Measurements from ENCODE around the gene RUFY3.

The RUFY3 gene

DNA sequence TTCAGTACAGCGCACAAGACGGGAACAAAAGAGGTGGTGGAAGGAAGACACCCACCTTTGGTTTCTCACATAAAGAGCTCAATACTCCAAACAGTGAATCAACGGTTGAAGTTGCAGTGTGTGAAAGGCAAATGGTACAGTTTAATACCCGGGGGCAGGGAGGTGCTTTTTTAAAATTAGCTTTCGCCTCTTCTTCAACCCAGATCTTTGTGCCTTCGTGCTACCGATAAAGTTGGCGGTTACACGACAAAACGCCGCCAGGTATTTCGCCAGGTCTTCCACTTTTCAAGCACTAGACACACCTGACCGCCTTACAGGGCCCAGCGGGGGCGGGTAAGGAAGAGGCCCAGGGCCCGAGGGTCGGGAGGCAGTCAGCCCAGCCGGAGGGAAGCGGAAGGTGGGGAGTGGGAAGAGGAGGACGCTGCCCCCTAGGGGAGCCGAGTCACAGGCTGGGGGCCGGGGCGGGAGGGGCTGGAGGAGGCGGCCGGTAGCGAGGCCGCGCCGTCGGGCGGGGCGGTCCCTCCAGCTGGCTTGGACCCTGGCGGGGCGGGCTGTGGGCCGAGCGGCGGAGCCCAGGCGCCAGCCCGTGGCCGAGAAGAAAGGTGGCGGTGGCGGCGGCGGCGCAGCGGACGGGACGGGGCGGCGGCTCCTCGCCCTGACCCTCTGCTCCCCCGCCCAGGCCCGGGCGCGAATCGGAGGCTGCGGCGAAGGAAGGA is 17.4 kb upstream of the RUFY3 start (continued):
- TF ChIP-seq, protein P1, sequence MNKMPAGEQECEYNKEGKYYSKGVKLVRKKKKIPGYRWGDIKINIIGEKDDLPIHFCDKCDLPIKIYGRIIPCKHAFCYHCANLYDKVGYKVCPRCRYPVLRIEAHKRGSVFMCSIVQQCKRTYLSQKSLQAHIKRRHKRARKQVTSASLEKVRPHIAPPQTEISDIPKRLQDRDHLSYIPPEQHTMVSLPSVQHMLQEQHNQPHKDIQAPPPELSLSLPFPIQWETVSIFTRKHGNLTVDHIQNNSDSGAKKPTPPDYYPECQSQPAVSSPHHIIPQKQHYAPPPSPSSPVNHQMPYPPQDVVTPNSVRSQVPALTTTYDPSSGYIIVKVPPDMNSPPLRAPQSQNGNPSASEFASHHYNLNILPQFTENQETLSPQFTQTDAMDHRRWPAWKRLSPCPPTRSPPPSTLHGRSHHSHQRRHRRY (tag by site-specific recombination; IDR thresholded peaks at IDR 0.05): no peak
- TF ChIP-seq, protein P2, sequence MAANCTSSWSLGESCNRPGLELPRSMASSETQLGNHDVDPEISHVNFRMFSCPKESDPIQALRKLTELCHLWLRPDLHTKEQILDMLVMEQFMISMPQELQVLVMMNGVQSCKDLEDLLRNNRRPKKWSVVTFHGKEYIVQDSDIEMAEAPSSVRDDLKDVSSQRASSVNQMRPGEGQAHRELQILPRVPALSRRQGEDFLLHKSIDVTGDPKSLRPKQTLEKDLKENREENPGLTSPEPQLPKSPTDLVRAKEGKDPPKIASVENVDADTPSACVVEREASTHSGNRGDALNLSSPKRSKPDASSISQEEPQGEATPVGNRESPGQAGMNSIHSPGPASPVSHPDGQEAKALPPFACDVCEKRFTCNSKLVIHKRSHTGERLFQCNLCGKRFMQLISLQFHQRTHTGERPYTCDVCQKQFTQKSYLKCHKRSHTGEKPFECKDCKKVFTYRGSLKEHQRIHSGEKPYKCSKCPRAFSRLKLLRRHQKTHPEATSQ (tag by site-specific recombination; IDR thresholded peaks at IDR 0.05): no peak
- peak; percentile 81 for TF ChIP-seq GLIS2 (tag by site-specific recombination; IDR thresholded peaks at IDR 0.05)
- no peak for TF ChIP-seq ZNF654 (tag by site-specific recombination; IDR thresholded peaks at IDR 0.05; ENCODE audit: low read depth)
- no peak for TF ChIP-seq ZFP41 (tag by site-specific recombination; IDR thresholded peaks at IDR 0.05; ENCODE audit: borderline replicate concordance)
- TF ChIP-seq, protein P3, sequence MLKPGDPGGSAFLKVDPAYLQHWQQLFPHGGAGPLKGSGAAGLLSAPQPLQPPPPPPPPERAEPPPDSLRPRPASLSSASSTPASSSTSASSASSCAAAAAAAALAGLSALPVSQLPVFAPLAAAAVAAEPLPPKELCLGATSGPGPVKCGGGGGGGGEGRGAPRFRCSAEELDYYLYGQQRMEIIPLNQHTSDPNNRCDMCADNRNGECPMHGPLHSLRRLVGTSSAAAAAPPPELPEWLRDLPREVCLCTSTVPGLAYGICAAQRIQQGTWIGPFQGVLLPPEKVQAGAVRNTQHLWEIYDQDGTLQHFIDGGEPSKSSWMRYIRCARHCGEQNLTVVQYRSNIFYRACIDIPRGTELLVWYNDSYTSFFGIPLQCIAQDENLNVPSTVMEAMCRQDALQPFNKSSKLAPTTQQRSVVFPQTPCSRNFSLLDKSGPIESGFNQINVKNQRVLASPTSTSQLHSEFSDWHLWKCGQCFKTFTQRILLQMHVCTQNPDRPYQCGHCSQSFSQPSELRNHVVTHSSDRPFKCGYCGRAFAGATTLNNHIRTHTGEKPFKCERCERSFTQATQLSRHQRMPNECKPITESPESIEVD (tag by site-specific recombination; IDR thresholded peaks at IDR 0.05): no peak
- TF ChIP-seq ZNF37A (tag by site-specific recombination; IDR thresholded peaks at IDR 0.05): no peak
- TF ChIP-seq ZNF23 (tag by site-specific recombination; IDR thresholded peaks at IDR 0.05; ENCODE audit: borderline replicate concordance): no peak
- TF ChIP-seq ZNF626 (tag by site-specific recombination; IDR thresholded peaks at IDR 0.05): no peak
- TF ChIP-seq, protein P4, sequence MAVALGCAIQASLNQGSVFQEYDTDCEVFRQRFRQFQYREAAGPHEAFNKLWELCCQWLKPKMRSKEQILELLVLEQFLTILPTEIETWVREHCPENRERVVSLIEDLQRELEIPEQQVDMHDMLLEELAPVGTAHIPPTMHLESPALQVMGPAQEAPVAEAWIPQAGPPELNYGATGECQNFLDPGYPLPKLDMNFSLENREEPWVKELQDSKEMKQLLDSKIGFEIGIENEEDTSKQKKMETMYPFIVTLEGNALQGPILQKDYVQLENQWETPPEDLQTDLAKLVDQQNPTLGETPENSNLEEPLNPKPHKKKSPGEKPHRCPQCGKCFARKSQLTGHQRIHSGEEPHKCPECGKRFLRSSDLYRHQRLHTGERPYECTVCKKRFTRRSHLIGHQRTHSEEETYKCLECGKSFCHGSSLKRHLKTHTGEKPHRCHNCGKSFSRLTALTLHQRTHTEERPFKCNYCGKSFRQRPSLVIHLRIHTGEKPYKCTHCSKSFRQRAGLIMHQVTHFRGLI (tag by site-specific recombination; IDR thresholded peaks at IDR 0.05): peak; percentile 52; the same call in 1 of the 2 replicates
- 0 out of 2 replicates have a peak, but pooled peaks have one; percentile 20 for TF ChIP-seq ZNF394 (tag by site-specific recombination; IDR thresholded peaks at IDR 0.05; ENCODE audit: borderline replicate concordance)
- TF ChIP-seq REPIN1 (tag by site-specific recombination; IDR thresholded peaks at IDR 0.05; ENCODE audit: low read depth): no peak
- 0 out of 2 replicates have a peak, but pooled peaks have one; percentile 25 for TF ChIP-seq ZBTB17 (tag by site-specific recombination; IDR thresholded peaks at IDR 0.05)
- no peak for TF ChIP-seq ZNF473 (tag by site-specific recombination; IDR thresholded peaks at IDR 0.05)
- TF ChIP-seq BCL11B (tag by site-specific recombination; IDR thresholded peaks at IDR 0.05; ENCODE audit: low read depth): no peak
- no peak for TF ChIP-seq ZNF132 (tag by site-specific recombination; IDR thresholded peaks at IDR 0.05; ENCODE audit: borderline replicate concordance)
- TF ChIP-seq, protein P5, sequence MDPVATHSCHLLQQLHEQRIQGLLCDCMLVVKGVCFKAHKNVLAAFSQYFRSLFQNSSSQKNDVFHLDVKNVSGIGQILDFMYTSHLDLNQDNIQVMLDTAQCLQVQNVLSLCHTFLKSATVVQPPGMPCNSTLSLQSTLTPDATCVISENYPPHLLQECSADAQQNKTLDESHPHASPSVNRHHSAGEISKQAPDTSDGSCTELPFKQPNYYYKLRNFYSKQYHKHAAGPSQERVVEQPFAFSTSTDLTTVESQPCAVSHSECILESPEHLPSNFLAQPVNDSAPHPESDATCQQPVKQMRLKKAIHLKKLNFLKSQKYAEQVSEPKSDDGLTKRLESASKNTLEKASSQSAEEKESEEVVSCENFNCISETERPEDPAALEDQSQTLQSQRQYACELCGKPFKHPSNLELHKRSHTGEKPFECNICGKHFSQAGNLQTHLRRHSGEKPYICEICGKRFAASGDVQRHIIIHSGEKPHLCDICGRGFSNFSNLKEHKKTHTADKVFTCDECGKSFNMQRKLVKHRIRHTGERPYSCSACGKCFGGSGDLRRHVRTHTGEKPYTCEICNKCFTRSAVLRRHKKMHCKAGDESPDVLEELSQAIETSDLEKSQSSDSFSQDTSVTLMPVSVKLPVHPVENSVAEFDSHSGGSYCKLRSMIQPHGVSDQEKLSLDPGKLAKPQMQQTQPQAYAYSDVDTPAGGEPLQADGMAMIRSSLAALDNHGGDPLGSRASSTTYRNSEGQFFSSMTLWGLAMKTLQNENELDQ (tag by site-specific recombination; IDR thresholded peaks at IDR 0.05; ENCODE audit: low read depth): no peak
- TF ChIP-seq OSR2 (tag by site-specific recombination; IDR thresholded peaks at IDR 0.05): no peak
- peak; percentile 64 for TF ChIP-seq ZNF341 (tag by site-specific recombination; IDR thresholded peaks at IDR 0.05; ENCODE audit: low read depth)
- TF ChIP-seq KLF7 (tag by site-specific recombination; IDR thresholded peaks at IDR 0.05; ENCODE audit: borderline replicate concordance): no peak
- TF ChIP-seq, protein P6, sequence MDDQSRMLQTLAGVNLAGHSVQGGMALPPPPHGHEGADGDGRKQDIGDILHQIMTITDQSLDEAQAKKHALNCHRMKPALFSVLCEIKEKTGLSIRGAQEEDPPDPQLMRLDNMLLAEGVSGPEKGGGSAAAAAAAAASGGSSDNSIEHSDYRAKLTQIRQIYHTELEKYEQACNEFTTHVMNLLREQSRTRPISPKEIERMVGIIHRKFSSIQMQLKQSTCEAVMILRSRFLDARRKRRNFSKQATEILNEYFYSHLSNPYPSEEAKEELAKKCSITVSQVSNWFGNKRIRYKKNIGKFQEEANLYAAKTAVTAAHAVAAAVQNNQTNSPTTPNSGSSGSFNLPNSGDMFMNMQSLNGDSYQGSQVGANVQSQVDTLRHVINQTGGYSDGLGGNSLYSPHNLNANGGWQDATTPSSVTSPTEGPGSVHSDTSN (CRISPR knock-in tag; IDR thresholded peaks at IDR 0.05): no peak
- no peak for TF ChIP-seq ZNF391 (tag by site-specific recombination; IDR thresholded peaks at IDR 0.05; ENCODE audit: borderline replicate concordance, low read depth)
- TF ChIP-seq, protein P7, sequence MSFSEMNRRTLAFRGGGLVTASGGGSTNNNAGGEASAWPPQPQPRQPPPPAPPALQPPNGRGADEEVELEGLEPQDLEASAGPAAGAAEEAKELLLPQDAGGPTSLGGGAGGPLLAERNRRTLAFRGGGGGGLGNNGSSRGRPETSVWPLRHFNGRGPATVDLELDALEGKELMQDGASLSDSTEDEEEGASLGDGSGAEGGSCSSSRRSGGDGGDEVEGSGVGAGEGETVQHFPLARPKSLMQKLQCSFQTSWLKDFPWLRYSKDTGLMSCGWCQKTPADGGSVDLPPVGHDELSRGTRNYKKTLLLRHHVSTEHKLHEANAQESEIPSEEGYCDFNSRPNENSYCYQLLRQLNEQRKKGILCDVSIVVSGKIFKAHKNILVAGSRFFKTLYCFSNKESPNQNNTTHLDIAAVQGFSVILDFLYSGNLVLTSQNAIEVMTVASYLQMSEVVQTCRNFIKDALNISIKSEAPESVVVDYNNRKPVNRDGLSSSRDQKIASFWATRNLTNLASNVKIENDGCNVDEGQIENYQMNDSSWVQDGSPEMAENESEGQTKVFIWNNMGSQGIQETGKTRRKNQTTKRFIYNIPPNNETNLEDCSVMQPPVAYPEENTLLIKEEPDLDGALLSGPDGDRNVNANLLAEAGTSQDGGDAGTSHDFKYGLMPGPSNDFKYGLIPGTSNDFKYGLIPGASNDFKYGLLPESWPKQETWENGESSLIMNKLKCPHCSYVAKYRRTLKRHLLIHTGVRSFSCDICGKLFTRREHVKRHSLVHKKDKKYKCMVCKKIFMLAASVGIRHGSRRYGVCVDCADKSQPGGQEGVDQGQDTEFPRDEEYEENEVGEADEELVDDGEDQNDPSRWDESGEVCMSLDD (tag by site-specific recombination; IDR thresholded peaks at IDR 0.05): peak; percentile 47; the same call in 1 of the 2 replicates
- TF ChIP-seq YY2 (tag by site-specific recombination; IDR thresholded peaks at IDR 0.05): no peak
- no peak for TF ChIP-seq ZNF138 (tag by site-specific recombination; IDR thresholded peaks at IDR 0.05; ENCODE audit: borderline replicate concordance)
- no peak for TF ChIP-seq ZNF248 (tag by site-specific recombination; IDR thresholded peaks at IDR 0.05)
